ENCODE data around the gene P2RY2.

P2RY2 gene

DNA sequence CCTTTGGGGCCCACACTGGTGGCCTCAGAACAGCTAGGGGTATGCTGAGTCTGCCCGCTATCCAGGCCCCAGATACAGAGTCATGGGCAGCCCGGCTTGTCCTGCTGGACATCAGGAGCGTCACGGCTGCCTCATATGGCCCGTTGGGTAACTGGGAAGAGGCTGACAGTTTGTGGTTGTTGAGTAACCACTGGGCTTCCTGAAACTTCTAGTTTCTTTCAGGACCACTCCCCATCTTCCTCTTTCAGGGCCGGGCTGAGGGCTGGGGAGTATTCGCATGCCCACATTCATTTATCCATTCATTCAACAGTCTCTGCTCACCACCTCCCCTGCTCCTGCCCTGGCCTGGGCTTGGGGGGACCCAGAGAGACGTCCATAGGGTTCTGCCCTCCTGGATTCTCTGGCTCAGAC lies 13.4 kb upstream of the P2RY2 start:
- no peak for DNase-seq (ENCODE audit: low read depth)
- TF ChIP-seq, protein P1, sequence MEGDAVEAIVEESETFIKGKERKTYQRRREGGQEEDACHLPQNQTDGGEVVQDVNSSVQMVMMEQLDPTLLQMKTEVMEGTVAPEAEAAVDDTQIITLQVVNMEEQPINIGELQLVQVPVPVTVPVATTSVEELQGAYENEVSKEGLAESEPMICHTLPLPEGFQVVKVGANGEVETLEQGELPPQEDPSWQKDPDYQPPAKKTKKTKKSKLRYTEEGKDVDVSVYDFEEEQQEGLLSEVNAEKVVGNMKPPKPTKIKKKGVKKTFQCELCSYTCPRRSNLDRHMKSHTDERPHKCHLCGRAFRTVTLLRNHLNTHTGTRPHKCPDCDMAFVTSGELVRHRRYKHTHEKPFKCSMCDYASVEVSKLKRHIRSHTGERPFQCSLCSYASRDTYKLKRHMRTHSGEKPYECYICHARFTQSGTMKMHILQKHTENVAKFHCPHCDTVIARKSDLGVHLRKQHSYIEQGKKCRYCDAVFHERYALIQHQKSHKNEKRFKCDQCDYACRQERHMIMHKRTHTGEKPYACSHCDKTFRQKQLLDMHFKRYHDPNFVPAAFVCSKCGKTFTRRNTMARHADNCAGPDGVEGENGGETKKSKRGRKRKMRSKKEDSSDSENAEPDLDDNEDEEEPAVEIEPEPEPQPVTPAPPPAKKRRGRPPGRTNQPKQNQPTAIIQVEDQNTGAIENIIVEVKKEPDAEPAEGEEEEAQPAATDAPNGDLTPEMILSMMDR (IDR thresholded peaks at IDR 0.05; ENCODE audit: insufficient read depth, low read depth, low read length, missing control alignments) = no peak
- H3K4me3 ChIP-seq (ENCODE audit: low read depth, low read length) = no peak overlapping the region

DNA sequence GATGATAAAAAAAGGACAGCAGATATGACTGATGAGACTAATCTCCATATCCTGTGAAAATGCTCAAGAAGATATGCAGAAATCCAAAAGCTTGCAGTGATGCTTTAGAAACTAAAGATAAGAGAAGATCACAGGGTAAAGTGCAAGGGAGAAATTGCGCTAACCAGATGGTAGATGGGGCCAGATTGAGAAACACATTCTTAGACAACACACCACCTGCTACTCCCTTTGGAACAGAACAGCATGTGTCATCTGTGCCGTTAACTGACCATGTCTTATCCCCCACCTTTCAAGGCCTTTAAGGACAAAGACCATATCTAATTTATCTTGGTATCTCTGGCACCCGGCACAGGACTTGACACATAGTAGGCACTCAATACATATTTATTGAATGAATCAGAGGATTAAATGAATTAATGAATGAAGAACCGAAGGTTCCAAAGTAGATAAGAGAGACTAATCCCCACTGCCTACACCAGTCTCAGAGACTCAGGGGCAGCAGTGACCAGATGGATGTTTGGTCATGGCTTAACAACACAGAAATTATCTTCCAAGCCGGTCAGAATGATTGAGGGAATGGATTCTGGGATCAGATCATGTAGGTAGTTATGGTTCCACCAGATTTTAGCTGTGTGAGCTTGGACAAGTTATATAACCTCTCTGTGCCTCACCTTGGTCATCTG lies 12.3 kb upstream of the P2RY2 start:
- H3K4me3 ChIP-seq (ENCODE audit: low read depth, low read length) = no peak overlapping the region
- DNase-seq (ENCODE audit: low read depth) = no peak
- TF ChIP-seq, protein P1 (IDR thresholded peaks at IDR 0.05; ENCODE audit: insufficient read depth, low read depth, low read length, missing control alignments) = no peak

DNA sequence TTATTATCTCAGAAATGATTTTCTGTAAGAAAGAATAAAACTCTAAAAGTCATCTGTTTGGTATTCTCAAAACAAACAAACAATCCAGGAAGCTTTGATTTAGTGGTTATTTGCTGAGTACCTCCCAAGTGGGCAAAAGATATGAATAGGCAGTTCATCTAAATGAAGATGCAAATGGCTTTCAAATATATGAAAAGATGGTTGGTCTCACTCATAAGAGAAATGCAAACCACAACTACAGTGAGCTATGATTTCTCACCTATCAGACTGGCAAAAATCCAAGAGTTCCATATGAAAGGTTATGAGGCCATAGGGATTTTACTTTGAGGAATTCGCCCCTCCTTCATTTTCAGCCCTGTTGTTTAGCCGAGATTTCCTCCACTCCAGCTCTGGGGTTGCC lies 11.3 kb upstream of the P2RY2 start:
- TF ChIP-seq, protein P1 (IDR thresholded peaks at IDR 0.05; ENCODE audit: insufficient read depth, low read depth, low read length, missing control alignments) = no peak
- H3K4me3 ChIP-seq (ENCODE audit: low read depth, low read length) = no peak overlapping the region
- DNase-seq (ENCODE audit: low read depth) = no peak

DNA sequence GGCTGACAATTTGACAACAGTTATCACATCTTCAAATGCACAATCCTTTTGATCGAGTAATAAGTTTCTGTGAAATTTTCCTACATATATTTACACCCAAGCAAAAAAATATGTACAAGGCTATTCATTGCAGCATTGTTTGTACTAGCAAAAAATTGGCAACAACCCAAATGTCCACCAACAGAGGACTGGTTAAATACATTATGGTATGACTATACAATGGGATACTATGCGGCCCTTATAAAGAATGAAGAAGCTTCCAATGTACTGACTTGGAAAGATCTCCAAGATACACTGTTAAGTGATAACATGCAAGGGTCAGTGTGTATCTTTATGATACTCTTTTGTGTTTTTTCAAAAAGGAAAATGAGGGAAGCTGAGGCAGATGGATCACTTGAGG lies 8.2 kb upstream of the P2RY2 start:
- no peak for DNase-seq (ENCODE audit: low read depth)
- TF ChIP-seq, protein P1 (IDR thresholded peaks at IDR 0.05; ENCODE audit: insufficient read depth, low read depth, low read length, missing control alignments) = no peak
- H3K4me3 ChIP-seq (ENCODE audit: low read depth, low read length) = no peak overlapping the region

DNA sequence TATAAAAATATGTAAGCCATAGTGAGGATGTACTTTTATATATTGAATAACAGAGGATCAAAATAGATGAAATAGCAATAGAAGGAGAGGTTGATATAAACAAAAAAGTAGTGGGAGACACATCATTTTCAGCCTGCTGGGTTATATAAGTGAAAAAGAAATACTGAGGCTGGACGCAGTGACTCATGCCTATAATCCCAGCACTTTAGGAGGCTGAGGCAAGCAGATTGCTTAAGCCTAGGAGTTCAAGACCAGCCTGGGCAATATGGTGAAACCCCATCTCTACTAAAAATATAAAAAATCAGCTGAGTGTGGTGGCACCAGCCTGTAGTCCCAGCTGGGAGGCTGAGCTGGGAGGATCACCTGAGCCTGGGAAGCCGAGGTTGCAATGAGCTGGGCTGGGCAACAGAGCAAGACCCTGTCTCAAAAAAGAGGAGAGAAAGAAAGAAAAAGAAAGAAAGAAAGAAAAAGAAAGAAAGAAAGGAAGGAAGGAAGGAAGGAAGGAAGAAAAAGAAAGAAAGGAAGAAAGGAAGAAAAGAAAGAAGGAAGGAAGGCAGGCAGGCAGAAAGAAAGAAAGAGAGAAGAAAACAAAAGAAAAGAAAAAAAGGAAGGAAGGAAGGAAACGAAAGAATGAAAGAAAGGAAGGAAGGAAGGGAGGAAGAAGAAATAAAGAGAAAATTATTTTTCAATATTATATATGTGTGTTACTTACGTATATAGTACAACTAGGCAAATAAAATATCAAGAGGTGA lies 7.0 kb upstream of the P2RY2 start:
- no peak overlapping the region for H3K4me3 ChIP-seq (ENCODE audit: low read depth, low read length)
- no peak for DNase-seq (ENCODE audit: low read depth)
- TF ChIP-seq, protein P1 (IDR thresholded peaks at IDR 0.05; ENCODE audit: insufficient read depth, low read depth, low read length, missing control alignments) = no peak

DNA sequence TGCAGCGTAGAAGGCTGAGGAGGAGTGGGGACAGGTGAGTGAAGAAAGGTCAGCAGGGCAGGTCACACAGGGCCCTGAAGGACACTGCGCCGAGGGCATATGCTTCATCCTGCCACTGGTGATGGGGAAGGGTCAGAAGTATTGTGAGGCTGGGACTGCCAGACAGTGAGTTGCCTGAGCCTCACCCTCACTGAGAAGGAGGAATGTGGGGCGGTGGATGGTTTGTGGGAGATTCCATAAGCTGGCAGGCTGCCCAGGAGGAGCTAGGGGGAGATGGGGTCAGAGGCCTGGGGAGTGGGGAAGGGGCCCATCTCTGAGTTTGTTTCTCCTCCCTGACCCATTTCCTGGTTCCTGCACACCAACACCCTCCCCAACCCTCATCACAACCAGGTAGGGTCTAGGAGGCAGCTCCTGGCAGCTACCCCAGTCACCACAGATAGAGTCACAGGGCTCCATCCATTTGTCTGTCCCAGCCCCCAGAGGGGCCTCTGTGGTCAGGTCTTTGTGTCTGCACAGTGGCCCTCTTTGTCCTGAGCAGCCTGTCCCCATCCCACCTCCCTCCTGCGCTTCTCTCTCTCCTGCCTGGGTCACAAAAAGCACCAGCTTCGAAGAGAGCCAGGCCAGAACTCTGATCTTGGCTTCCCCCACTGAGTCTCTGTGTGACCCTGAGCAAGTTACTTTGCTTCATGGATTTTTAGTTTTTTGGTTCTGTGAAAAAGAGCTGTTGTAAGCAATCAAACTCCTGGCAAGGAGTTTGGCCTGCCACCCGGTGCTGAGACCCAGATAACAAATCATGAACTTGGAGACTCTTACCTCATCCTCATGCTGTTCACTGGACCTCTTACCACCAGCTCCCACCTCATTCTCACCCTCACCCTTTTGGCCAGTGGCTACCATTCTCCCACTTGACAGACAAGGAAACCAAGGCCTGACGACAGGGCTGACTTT lies 4.6 kb upstream of the P2RY2 start:
- no peak for DNase-seq (ENCODE audit: low read depth)
- no peak overlapping the region for H3K4me3 ChIP-seq (ENCODE audit: low read depth, low read length)
- TF ChIP-seq, protein P1 (IDR thresholded peaks at IDR 0.05; ENCODE audit: insufficient read depth, low read depth, low read length, missing control alignments) = no peak

Data from GM12865 (cell line).